HG03025 (cell line): Measurements from ENCODE around the gene RLBP1.
A peak's percentile ranks its signal among the peaks of the same experiment; 100 is the strongest.
"Not testable (repeated sequence)": the region's sequence is repeated elsewhere in the genome, so short reads cannot be mapped to it uniquely, and the experiment has no call there.

Experiments used
- ATAC-seq: cut with Tn5 transposase; IDR thresholded peaks from one replicate; pipeline ENCODE4 v1.9.1; 2021; ENCODE audit warnings: mild to moderate bottlenecking, moderate library complexity; ENCODE audit not compliant: unreplicated experiment, low FRiP score

The RLBP1 gene

GRCh38 chr15:89221543-89221942 is at the start of gene RLBP1:
RLBP1 (minus strand) TSS chr15:89221579; CDS start chr15:89218975, 2,604 bp downstream.
- no peak for ATAC-seq

DNA sequence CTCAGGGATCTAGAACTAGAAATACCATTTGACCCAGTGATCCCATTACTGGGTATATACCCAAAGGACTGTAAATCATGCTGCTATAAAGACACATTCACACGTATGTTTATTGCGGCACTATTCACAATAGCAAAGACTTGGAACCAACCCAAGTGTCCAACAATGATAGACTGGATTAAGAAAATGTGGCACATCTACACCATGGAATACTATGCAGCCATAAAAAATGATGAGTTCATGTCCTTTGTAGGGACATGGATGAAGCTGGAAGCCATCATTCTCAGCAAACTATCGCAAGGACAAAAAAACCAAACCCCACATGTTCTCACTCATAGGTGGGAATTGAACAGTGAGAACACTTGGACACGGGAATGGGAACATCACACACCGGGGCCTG is 28.8 kb upstream of the RLBP1 start:
- ATAC-seq, result not testable (repeated sequence)

DNA sequence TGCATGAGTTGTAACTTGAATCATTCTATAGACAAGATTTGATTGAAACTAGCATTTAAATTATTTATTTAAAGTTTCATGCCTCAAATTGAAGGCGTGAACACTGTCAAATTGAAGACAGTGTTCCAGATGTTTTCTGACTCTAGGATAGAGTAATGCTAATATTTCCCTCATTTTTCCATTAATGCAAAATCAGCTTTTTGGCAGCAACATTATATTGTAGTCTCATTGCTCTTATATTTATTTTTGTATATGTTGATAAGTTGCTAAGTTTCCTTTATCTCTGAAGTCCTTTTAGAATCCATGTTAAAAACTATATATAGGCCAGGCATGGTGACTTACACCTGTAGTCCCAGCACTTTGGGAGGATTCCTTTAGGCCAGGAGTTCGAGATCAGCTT is 27.2 kb upstream of the RLBP1 start:
- ATAC-seq, result no peak

DNA sequence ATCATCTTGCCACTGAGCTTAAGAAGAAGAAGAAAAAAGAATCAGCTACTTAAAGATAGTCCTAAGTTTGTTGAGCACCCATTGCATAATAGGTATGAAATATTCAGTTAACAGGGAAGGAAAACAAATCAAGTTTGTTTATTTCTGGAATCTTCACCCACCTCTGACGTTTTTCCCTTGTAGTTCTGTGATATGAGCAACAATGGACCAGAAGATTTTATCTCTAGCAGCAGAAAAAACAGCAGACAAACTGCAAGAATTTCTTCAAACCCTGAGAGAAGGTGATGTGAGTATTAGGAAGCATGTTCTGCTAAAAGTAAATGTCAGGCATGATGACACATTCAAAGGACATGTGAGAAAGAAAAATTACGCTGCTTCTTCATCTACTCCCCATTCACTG is 26.1 kb upstream of the RLBP1 start:
- no peak for ATAC-seq

DNA sequence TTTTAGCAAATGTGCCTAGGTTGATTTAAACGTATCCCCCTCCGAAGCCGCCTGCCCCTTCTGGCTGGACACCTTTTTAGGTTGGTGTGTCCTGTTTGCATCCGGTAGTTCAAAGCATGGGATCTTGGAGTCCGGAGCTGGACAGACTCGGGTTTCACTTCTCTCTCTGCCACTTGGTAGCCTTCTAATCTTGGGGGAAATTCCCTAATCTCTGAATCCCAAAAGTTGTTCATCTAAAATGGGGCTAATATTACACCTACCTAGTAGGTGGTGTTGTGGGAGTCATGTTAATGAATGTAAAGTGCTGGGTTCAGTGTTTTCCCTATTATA is 23.2 kb upstream of the RLBP1 start:
- no peak for ATAC-seq

GRCh38 chr15:89243691-89244573 is 22.6 kb upstream of the RLBP1 start, which contains the start of gene FANCI:
FANCI (plus strand) TSS chr15:89243979; CDS start chr15:89247648, 3,669 bp downstream.
- ATAC-seq, result peak; percentile 89

- no peak for ATAC-seq
Measured at GRCh38 chr15:89243046-89243690, 21.8 kb upstream of the RLBP1 start.

DNA sequence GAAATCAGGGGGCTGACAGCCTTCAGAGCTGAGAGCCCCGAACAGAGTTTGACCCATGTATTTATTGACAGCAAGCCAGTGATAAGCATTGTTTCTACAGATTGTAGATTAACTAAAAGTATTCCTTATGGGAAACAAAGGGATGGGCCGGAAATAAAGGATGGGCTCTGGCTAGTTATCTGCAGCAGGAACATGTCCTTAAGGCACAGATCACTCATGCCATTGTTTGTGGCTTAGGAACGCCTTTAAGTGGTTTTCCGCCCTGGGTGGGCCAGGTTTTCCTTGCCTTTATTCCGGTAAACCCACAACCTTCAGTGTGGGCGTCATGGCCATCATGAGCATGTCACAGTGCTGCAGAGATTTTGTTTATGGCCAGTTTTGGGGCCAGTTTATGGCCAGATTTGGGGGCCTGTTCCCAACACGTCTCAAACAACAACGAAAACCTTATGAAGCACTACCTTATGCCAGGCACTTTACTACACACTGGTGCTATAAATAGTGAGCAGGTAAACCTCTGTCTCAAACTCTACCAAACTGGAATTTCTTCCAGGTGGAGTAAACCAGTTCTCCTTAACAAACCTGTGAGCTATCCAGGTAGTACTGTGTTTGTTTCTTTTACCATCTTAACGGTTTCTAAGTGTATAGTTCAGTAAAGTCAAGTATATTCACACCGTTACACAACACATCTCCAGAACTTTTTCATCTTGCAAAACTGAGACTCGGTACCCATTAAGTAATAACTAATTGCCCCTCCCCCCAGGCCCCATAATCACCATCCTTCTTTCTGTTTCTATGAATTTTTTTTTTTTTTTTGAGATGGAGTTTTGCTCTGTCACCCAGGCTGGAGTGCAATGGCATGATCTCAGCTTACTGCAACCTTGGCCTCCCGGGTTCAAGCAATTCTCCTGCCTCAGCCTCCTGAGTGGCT is 18.8 kb upstream of the RLBP1 start:
- not testable (repeated sequence) for ATAC-seq

GRCh38 chr15:89231832-89232231 is 10.5 kb upstream of the RLBP1 start:
- no peak for ATAC-seq

DNA sequence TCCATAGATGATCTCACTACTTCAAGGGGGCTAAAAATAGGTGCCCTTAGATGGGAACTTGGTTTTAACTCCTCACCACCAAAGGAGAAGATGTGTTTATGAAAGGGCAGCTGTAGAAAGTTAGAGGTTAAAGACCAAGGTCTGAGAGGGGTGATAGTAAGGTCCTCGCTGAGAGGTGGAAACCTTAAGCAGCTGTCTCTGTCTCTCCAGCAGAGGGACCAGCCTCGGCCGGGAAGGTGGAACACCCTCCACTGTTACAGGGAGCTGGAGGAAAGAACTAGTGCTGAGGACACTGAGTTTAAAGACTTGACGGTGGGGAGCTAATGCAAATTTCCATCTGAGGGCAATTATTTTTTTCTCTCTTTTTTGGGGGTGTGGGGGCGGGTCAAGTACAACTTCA is 8.9 kb upstream of the RLBP1 start:
- ATAC-seq, result no peak

GRCh38 chr15:89227425-89227824 is 6.0 kb upstream of the RLBP1 start:
- no peak for ATAC-seq

GRCh38 chr15:89226359-89227221 is 5.2 kb upstream of the RLBP1 start:
- no peak for ATAC-seq

DNA sequence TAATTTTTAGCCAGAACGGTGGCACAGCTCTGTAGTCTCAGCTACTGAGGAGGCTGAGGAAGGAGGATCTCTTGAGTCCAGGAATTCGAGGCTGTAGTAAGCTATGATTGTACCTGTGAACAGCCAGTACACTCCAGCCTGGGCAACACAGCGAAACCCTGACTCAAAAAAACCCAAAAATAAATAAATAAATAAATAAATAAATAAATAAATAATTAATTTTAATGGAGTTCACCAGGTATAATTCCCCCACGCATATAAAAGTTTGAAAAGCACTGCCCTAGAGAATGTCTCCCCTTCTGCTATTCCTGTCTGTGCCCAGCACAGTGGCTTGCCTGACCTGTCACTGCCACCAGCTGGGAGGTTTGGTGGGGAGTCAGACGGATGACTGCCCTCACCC is 4.2 kb upstream of the RLBP1 start:
- no peak for ATAC-seq

- ATAC-seq, result no peak
Measured at GRCh38 chr15:89218531-89218930, 2.8 kb downstream of the RLBP1 start.

- no peak for ATAC-seq
Measured at GRCh38 chr15:89217686-89218376, 3.5 kb downstream of the RLBP1 start.

DNA sequence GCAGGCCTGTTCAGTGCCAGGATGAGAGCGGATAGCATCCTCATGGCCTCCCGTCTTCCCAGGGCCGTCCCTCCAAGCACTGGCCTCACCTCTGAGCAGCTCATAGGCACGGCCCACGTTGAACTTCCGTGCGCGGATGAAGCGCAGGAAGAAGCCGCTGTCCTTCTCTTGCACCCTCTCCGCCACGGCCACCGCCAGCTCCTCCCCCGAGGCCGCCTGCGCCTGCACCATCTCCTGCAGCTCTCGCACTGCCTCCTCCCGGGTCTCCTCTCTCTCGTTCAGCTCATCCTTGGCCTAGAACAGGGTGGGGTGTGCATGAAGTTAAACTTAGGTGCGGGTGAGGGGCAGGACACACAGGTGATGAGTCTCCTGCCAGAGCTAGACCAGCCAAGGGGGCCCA is 4.3 kb downstream of the RLBP1 start:
- no peak for ATAC-seq

DNA sequence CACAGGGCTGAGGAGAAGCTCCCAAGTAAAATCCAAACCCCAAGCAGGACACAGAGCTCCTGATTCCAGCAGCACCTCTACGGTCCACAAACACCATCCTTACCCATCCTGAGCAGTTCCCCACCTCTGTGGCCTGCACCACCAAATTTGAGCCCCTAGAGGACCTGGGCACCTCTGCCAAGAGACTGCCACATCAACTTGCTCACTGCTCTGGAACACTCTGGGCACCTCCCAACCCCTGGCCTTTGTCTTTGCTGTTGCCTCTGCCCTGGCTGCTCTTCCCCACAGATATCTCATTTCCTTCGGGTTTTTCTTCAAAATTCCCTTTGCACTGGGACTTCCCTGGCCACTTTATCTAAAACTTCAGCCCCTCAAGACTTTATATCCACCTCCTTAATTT is 5.8 kb downstream of the RLBP1 start:
- ATAC-seq, result no peak

- ATAC-seq, result no peak
Measured at GRCh38 chr15:89211678-89212170, 9.7 kb downstream of the RLBP1 start.

DNA sequence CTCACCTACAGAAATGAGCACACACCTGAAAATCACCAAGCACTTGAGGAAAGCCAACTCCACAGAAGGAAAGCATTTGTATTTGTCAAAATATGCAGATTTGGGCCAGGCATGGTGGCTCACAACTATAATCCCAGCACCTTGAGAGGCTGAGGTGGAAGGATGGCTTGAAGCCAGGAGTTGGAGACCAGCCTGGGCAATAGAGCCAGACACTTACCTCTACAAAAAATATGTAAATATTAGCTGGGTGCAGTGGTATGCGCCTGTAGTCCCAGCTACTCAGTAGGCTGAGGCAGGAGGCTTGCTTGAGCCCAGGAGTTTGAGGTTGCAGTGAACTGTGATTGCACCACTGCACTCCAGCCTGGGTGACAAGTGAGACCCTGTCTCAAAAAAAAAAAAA is 12.3 kb downstream of the RLBP1 start:
- ATAC-seq, result no peak
